SHP77 (cell line): ENCODE measurements around the gene OPCML.
A peak's percentile ranks its signal among the peaks of the same experiment; 100 is the strongest.

Experiments used
- DNase-seq, 2 experiments: peaks; one replicate each; lab custom pipeline; 2025; lab: John Stamatoyannopoulos, UW

The OPCML gene

GRCh38 chr11:132941024-132941646 is 591.2 kb downstream of the OPCML start:
- peak; percentile 2 to 13 for DNase-seq

DNA sequence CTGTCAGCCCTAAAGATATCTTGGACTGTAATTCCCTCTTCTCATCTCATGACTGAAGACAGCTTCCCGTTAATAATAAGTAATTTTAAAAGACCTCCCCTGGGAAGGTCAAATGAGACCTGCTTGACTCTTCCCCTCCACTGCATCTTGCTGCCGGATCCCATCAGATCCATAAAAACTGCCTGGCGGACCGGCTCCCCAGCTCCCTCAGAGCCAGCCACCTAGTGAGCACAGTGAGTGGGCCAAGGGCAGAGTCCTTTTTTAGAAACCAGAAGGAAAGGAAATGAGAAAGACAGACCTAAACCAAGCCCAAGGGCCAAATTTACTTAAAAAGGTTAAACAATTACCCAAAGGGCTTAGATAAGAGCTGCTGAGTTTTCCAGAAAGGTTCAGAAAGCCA is 595.3 kb downstream of the OPCML start:
- no peak for DNase-seq

- no peak for DNase-seq
Observed at GRCh38 chr11:132935383-132935782, 596.9 kb downstream of the OPCML start.

DNA sequence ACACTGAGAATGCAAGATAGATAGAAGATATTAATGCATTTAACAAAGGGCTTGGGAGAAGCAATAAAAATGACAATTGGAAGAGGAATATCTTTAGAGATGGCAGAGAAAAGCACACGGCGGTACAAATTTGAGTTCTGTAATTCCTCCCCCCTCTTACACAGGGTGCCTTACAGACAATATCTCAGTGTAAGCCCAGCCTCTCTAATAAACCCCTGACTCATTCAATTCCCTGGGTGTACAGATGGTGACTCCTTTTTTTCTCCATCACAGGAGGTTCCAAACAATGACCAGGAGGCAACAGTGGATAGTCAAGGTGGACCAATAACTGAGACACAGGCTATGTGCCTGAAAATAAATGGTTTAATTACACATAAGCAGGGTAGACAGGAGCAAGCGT is 598.6 kb downstream of the OPCML start:
- DNase-seq: no peak

GRCh38 chr11:132925825-132926469 is 606.4 kb downstream of the OPCML start:
- DNase-seq: no peak

GRCh38 chr11:132921597-132921996 is 610.7 kb downstream of the OPCML start:
- no peak for DNase-seq

DNA sequence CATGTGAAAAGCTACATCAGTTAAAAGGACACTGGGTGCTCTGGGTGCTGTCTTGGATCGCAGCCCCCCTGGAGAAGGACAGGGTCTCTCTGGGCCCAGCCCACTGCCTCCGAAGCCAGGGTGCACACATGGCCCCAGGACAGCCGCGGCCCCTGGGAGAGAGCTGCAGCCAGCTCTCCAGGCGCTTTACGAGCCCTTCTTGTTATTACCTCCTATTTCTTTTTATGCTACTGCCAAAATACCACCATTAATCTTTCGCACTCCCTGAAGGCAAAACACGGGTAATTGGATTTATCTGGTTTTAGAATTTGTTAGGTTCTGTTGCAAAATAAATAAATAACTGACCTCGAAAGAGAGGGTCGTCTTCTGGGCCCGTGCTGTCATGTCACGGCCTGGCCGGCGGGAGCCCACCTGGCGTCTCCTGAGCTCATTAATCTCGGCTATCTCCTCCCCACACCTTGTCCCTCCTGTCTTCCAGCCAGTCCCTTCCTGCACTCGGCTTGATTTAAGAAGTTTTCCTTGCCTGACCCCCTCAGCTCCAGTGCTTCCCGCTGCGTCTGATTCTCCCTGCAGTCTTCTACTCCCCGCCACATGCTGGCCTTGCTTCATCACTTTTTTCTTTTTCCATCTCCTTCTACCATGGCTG is 611.7 kb downstream of the OPCML start:
- DNase-seq: no peak

GRCh38 chr11:132914600-132914999 is 617.7 kb downstream of the OPCML start:
- no peak for DNase-seq

DNA sequence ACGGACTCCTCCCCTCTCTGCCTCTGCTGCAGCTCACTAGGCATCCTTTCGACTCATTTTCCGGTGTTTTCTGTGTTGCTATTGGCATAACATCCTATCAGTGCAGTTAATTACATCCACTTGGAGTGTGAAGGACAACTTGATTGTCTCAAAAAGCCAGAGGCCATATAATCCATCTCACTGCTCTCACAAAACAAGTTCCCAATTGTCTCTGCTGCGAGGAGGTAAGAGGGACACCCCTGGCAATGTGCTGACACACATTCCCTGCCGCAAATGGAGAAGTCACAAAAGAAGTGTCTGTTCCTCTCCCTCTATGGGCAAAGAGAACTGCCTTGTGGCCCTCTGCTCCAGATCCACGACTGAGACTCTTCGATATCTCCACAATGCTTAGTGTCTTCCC is 618.4 kb downstream of the OPCML start:
- no peak for DNase-seq

GRCh38 chr11:132913295-132913694 is 619.0 kb downstream of the OPCML start:
- no peak for DNase-seq

GRCh38 chr11:132911186-132911585 is 621.1 kb downstream of the OPCML start:
- DNase-seq: no peak

DNA sequence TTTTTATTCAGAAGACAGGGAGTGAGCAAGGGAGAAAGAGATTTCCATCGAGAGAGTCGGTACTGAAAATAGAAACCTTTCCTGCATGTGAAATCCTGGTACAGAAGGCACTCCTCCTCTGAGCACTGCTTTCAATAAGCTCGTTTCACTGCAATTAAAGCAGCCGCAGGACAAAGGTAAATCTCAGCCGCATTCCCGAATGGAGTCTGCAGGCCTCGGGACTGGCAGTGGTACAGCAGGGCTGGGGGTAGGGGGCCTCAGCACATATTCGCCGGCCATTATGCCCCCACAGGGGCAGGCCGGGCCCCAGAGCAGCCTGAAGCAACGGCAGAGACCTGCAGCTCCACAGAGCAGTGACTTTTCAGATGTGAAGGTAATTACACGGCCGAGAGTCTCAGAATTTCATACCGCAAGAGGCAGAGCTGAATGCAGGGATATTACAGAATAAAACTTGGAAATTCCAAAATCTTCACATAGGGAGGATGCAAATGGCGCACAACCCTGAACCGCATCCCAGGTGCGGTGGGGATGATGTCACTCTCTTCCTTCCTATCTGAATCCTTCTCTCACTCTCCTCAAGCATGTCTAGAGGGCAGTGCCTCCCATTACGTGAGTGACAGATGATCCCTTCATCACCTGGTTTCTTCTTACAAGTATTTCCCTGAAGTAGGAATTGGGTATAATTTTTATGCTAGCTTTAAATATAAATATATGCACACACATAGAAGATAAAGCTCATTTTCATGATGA is 622.1 kb downstream of the OPCML start:
- DNase-seq: no peak

DNA sequence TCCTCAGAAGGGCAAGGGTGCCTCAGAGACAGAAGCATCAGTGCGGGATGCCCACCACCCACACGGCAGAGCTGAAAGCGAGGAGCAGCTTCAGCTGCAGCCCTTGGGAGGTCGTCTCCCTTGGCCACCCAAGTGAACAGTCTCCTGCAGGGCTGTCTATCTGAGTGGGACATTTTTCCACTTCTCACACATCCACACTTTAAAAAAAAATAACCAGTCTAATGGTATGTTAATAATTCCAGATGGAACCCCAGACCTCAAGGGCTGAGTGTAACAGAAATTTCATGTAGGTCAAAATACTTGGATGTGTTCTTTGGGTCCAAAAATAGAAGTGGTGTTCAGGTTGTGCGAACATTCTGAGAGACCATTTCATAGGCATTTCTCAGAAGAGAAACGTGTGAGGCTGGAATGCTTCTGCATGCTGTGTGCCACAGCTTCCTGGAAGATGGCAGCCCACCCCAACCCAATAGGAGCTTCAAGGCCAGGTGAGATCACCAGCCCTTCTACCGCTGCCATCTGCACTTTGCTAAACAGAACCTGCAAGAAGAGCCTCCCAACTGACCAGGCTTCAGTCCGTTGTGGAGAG is 623.2 kb downstream of the OPCML start:
- DNase-seq: no peak

DNA sequence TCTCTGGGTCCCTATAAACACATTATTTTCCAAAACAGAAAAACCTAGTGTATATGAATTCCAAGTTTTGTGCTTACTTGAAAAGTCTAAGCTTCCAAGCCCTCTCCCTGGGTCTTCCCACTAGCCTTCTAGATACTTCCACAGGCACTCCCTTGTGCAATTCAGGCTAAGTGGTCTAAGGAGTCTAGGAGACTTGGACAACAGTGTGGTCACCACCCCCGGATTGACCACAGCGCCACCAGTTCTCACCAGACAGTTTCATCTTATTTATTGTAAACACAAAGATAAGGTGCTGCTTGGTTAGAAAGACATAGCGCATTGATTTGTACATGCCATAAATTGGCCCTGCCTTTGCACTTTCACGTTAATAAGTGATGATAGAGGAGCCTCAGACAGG is 623.9 kb downstream of the OPCML start:
- DNase-seq: no peak

DNA sequence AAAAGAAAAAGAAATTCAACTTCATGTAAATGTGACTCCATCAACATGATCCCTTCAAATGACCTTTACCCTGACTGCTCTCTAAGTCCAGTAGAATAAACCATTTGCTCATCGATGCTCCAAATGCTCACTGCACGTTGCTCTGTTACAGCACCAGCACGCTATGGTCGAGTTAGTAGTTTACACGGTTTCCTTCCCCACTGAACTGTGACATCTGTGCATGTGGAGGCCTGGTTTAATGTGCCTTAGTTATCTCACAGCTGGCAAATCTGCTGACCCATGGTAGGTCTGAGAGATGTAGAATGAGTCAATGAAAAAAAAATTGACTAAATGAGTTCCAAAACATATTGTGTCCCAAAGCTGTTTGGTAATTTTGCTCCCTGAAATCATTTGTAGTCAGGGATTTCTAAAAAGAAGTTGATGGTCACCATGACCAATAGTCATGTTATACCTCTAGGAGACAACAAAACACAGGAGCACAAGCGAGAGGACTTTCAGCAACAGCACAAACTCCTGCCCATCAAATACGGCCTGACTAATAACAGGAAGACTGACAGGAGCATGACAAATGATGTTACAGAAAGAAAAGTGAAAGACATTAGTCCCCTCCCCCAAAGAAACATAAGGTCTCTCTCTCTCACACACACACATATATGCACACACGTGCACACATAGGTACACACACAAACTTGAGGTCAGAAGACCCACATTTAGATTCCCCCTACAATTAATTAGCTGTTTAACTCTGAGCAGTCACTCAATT is 624.5 kb downstream of the OPCML start:
- DNase-seq: no peak

DNA sequence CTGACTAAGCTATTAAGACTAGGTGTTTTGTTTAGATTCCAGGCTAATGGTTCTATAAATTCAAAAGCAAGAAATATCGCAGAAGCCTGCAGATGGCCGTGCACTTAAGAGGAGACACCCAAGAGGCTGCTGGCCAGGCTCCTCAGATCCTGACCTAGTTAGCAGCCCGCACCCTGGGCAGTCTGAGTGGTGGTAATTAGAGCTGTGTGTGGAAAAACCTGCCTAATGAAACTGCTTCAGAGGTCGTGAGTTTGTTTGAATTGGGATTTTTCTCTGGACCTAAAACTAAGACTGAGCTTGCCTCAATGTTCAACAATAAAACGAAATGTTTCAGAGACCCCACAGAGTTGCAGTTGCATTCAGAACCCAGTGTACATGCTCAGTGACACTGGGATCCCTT is 627.7 kb downstream of the OPCML start:
- DNase-seq: no peak

DNA sequence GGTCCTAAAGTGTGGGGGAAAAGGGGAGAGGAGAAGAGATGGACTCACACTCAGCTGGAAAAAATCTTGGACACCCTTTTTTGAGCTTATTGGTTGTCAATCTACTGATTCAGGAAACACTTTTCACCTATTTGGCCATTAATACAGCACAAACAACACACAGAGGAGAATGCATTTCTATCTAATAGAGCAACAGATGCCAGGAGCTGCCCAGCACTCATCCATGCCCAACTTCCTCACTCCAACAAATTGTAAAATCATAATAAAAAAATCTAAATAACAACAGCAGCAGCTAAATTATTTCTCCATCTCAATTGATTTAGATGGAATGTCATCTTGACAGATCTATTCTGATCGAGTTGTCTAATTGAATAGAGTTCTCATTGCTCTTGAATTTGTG is 628.2 kb downstream of the OPCML start:
- DNase-seq: no peak

GRCh38 chr11:132901638-132902471 is 630.4 kb downstream of the OPCML start:
- DNase-seq: no peak

DNA sequence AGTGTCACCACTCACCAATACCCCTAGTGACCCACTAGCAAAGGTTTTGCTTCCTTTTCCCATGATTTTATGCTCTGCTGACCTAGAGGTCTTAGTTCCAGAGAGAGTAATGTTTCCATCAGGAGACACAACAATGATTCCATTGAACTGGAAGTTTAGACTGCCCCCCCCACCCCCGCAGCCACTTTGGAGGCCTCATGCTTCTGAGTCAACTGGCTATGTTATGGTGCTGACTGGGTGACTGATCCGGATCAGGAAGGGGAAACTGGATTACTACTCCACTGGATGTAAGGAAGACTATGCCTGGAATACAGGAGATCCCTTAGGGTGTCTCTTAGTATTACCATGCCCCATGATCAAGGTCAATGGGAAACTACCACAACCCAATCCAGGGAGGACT is 633.6 kb downstream of the OPCML start:
- no peak for DNase-seq

DNA sequence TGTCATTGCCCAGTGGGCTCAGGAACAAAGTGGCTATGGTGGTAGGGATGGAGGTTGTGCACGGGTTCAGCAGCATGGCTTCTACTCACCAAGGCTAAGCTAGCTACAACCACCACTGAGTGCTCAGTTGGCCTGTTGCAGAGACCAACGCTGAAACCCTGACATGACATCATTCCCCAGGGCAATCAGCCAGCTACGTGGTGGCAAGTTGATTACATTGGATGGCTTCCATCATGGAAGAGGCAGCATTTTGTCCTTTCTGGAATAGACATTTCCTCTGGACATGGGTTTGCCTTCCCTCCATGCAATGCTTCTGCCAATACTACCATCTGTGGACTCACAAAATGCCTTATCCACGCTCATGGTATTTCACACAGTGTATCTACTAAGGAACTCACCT is 634.3 kb downstream of the OPCML start:
- DNase-seq: no peak

DNA sequence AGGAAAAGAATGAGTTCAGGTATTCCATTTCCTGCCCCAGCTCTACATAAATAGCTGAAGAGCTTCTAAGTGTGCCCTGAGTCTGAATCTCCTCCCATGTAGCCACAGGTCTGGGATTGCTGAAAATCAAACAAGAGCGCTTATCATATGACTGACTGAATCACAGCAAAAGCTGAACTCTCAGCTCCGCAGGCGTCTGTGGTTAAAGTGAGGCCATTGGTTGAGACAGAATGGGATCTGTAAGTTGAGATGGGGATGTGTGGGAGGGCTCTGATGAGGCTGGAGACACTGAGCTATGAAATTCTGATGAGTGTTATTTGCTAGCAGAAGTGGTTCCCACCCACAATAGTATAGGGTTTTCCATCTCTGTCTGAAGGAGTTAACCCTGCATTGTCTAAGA is 637.0 kb downstream of the OPCML start:
- DNase-seq: no peak
